ENCODE measurements around the gene MED22.

The MED22 gene

DNA sequence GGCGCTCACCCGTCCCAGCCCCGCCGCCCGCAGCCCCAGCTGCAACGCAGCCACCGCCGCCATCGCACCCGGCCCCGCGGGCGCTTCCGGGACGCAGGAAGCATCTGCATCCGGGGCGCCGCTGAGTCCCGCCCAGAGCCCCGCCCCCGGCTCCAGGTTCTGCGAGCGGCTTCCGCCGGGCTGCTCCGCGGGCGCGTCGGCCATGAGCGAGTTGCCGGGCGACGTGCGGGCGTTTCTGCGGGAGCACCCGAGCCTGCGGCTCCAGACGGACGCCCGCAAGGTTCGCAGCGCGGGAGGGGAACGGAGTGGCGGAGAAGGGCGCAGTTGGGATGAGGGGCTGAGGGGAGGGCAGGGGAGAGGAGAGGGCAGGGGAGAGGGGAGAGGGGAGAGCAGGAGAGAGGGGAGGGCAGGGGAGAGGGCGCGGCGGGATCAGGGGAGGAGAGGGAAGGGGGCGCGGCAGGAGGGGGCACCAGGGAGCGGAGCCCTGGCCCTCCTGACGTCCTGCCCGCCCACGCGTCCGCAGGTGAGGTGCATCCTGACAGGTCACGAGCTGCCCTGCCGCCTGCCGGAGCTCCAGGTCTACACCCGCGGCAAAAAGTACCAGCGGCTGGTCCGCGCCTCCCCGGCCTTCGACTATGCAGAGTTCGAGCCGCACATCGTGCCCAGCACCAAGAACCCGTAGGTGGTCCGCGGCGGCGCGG is 8.6 kb upstream of the MED22 start, which contains the start of the genes SURF1 and SURF2:
TSS of gene SURF1 (minus strand) at position 97 of the 701 bp plus-strand sequence. CDS start at position 63, 34 bp downstream.
TSS of gene SURF2 (plus strand) at position 160 of the 701 bp plus-strand sequence. CDS start at position 203, 43 bp downstream.
- Histone ChIP-seq H3K9me3 (no peaks in the 10 kb centered on the region), H3K4me1 (peaks cover 11% of the 10 kb centered on the region), H3K4me3 (peak within 1 kb of the TSS; percentile 72), H3K36me3 (replicated peaks) (peaks cover 62% of the 10 kb centered on the region), H3K27me3 (ENCODE audit: low read depth) (no peaks in the 10 kb centered on the region)
- in situ Hi-C loops (cut with MboI; ENCODE audit: low sequenced_read_pairs) = no loop called here
- peak; percentile 76 to 94 for DNase-seq (ENCODE audit: low spot score in 2 of 2)

DNA sequence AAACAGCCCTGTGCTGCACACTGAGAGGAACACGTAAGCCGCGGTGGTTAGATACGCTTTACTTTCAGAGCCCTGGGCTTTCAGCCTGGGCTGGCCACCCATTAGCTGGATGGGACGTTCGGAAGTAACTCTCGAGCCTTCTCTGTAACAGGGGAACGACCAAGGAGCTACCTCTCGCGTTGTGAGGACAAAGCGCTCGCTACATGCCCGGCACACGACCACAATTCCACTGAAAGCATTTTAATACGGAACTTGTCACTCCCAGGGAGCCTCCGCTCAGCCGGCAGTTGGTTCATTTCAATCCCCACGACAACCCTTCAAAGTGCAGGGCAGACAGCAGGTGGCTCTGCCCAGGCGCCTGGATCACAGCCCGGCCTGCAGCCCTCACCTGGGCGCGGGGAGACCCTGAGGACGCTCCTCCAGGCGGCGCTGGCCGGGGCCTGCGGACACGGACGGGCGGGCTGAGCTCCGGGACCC is 8.0 kb upstream of the MED22 start:
- peaks cover 11% of the 10 kb centered on the region for H3K4me1 ChIP-seq
- peaks cover 63% of the 10 kb centered on the region for H3K36me3 ChIP-seq (replicated peaks)
- H3K4me3 ChIP-seq = peak overlapping the region; percentile 72
- no peaks in the 10 kb centered on the region for H3K27me3 ChIP-seq (ENCODE audit: low read depth)
- in situ Hi-C loops (cut with MboI; ENCODE audit: low sequenced_read_pairs) = no loop called here
- H3K9me3 ChIP-seq = no peaks in the 10 kb centered on the region
- no peak for DNase-seq (ENCODE audit: low spot score in 2 of 2)

DNA sequence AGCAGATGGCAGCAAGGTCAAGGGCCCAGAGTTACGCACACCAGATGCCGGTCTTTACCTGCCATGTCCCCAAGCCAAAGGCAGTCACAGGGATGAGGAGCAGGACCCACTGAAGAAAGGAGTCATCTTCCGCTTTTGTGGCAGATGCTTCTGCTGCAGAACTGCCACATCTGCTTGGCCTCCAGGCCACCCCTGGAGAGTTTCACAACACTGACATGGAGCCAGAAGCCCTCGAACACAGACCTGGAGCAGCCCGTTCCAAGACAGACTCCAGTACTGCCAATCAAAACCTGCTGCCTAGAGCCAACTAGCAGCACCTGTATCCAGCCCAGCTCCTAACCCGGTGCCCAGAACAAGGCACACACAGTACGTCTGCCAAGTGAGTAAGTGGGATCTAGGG is 6.8 kb upstream of the MED22 start:
- in situ Hi-C loops (cut with MboI; ENCODE audit: low sequenced_read_pairs) = no loop called here
- Histone ChIP-seq H3K27me3 (ENCODE audit: low read depth) (no peaks in the 10 kb centered on the region), H3K4me1 (peaks cover 16% of the 10 kb centered on the region), H3K9me3 (no peaks in the 10 kb centered on the region), H3K4me3 (no peak overlapping the region), H3K36me3 (replicated peaks) (peaks cover 63% of the 10 kb centered on the region)
- no peak for DNase-seq (ENCODE audit: low spot score in 2 of 2)

DNA sequence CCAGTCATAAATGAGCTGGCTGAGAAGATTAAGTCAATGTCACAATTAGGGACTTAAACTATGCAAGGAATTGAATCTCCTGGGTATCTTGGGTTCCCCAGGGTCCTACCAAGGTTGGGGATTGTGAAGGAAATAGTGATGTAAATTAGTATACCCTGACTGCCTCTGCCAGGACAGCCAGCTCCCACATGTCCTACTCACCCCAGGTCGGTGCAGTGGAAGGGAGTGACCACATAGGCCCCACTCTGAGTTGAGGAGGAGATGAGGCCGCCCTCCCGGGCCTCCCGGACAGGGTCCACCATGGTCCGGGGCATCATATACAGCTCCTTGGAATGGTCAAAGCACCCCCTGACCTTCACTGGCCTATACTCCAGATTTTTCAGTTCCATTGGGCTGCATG is 5.6 kb upstream of the MED22 start:
- DNase-seq (ENCODE audit: low spot score in 2 of 2) = no peak
- H3K27me3 ChIP-seq (ENCODE audit: low read depth) = no peaks in the 10 kb centered on the region
- H3K9me3 ChIP-seq = no peaks in the 10 kb centered on the region
- in situ Hi-C loops (cut with MboI; ENCODE audit: low sequenced_read_pairs) = no loop called here
- peaks cover 23% of the 10 kb centered on the region for H3K4me1 ChIP-seq
- H3K36me3 ChIP-seq (replicated peaks) = peaks cover 64% of the 10 kb centered on the region
- no peak overlapping the region for H3K4me3 ChIP-seq

DNA sequence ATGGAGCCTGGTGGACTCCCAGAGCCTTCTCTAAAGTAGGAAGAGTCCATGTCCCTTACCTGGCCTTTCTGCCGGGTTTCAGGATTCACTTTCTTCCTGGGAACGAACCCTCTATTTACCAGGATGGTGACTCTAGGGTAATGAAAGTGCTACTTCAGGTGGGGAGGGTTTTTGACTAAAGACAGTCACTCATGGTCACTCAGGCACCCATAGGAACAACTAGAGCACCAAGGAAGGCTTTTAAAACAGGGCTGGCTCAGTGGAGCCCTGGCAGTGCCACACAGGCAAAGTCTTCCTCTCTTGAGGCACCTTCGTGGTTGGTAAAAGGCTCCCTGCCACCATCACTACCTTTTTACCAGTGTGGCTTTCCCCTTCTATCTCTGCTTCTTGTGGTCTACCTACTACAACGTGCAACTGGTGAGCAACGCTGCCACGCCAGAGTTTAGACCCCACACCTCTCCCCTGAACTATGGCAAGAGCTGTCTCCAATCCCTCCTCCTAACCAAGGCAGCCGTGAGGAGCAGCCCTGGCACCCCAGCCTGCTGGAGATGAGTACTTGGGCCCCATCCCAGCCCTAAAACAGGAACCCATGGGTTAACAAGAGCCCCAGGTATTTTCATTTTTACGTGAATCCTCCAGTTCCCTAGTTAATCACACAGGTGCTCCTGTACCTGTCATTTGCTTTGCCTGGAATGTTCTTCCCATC is 4.9 kb upstream of the MED22 start:
- H3K4me3 ChIP-seq = no peak overlapping the region
- DNase-seq (ENCODE audit: low spot score in 2 of 2) = no peak
- no peaks in the 10 kb centered on the region for H3K9me3 ChIP-seq
- in situ Hi-C loops (cut with MboI; ENCODE audit: low sequenced_read_pairs) = no loop called here
- H3K27me3 ChIP-seq (ENCODE audit: low read depth) = no peaks in the 10 kb centered on the region
- H3K4me1 ChIP-seq = peaks cover 23% of the 10 kb centered on the region
- peaks cover 68% of the 10 kb centered on the region for H3K36me3 ChIP-seq (replicated peaks)

DNA sequence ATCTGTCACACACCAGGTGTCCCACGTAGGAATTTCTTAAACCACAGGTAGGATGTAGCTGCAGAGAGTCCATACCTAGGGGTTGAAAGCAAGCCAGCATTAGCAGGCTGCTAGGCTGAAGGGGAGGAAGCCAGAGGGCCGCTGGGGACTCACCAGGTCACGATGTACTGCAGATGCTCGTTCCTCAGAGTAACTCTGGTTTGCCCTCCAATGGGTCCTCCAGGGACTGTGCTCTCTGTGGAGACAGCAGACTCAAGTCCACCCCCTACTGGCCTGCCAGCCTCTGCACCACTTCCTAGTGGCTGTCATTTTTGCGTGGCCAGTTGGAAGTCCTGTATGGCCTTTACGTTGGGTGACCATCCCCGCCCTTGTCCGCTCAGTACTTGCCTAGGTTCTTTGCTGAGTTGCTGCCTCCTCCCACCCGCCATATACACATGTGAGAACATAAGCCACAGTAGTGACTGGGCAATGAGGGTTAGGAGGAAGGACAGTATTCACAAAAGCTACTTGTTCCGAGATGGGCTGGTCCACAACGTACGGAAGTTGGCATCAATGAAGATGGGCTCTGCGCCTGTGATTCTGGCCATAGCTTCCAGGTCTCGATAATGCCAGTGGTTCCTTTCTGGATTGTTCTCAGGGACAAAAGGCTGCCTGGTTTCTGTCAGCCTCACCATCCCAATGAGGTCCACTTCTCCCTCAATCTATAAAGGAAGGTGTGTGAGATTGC is 4.1 kb upstream of the MED22 start:
- H3K36me3 ChIP-seq (replicated peaks) = peaks cover 63% of the 10 kb centered on the region
- DNase-seq (ENCODE audit: low spot score in 2 of 2) = peak; percentile 40 to 84
- no peaks in the 10 kb centered on the region for H3K9me3 ChIP-seq
- H3K4me3 ChIP-seq = no peak overlapping the region
- H3K4me1 ChIP-seq = peaks cover 18% of the 10 kb centered on the region
- in situ Hi-C loops (cut with MboI; ENCODE audit: low sequenced_read_pairs) = no loop called here
- no peaks in the 10 kb centered on the region for H3K27me3 ChIP-seq (ENCODE audit: low read depth)

DNA sequence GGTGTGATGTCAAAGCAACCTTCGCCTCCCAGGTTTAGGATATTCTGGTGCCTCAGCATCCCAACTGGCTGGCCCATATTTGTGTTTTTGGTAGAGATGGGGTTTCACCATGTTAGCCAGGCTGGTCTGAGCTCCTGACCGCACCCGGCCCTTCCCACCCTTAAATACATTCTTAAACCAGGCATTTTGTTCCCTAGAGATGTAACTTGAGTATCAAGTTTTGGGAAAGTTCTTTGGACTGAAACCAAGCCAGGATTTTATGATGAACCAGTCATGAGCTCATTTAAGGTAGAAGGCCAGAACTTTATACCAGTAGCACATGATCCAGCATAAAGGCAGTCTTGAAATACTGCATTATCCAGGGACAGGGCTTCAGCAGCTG is 3.6 kb upstream of the MED22 start:
- Histone ChIP-seq H3K4me3 (no peak overlapping the region), H3K27me3 (ENCODE audit: low read depth) (no peaks in the 10 kb centered on the region), H3K9me3 (no peaks in the 10 kb centered on the region), H3K4me1 (peaks cover 18% of the 10 kb centered on the region), H3K36me3 (replicated peaks) (peaks cover 63% of the 10 kb centered on the region)
- in situ Hi-C loops (cut with MboI; ENCODE audit: low sequenced_read_pairs) = no loop called here
- DNase-seq (ENCODE audit: low spot score in 2 of 2) = no peak

DNA sequence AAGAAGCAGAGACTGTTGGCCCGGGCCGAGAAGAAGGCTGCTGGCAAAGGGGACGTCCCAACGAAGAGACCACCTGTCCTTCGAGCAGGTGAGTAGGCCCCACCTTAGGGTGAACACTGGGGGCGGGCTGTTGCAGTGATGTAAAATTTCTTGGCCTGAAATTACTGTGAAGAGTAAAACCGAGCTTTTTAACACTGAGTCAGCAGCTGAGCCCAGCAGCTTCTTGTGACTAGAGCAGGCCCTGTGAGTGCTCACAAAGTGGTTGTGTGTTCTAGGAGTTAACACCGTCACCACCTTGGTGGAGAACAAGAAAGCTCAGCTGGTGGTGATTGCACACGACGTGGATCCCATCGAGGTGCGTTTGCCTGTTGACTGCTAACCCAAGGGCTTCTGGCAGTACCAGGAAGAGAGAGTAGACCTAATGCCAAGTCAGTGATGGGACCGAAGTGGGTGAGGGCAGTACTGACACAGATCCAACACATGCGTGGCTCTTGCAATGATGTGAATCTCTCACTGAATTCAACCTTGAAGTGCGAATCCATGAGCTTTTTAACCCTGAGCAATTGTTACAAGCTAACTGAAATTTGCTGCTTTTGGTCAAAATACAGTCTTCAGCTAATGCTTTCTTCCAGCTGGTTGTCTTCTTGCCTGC is 2.2 kb upstream of the MED22 start:
- in situ Hi-C loops (cut with MboI; ENCODE audit: low sequenced_read_pairs) = loop anchor here (10.0 kb wide), 1 partner anchor 135 kb away; no protein-coding TSS in a partner anchor
- peak overlapping the region; percentile 98; the same call in 1 of the 2 replicates for H3K4me3 ChIP-seq
- no peaks in the 10 kb centered on the region for H3K27me3 ChIP-seq (ENCODE audit: low read depth)
- H3K9me3 ChIP-seq = no peaks in the 10 kb centered on the region
- peaks cover 74% of the 10 kb centered on the region for H3K36me3 ChIP-seq (replicated peaks)
- peaks cover 14% of the 10 kb centered on the region for H3K4me1 ChIP-seq
- no peak for DNase-seq (ENCODE audit: low spot score in 2 of 2)

DNA sequence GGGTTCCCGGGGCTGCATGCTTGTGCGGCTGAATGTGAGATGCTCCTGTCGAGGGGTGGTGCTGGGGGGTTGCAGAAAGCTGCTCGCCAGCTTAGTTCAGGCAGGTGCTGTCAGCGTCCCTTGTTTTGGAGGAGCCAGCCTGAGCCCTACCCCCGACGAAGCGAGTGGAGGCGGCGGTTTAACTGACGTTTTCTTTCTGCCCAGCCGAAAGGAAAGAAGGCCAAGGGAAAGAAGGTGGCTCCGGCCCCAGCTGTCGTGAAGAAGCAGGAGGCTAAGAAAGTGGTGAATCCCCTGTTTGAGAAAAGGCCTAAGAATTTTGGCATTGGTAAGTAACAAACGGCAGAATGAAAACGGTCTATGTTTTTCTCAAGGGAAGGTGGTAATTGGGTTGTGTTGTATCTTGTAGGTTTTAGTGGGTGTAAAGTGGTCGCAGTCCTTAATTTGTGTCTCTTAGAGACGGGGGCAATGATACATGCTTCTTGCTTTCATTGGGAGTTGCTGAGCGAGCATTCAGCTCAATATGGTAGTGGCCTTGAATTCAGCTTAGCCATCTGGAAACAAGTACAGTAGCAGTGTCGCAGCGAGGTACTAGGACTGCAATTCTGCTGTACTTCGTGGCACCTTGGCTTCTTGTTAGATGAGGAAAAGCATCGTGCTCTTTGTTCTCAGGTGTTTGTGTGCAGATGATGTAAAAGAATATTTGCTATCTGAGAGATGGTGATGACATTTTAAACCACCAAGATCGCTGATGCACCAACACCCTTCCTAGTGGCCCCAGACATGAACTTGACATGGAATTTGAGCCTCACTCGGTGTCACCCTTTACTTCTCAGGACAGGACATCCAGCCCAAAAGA is 1.0 kb upstream of the MED22 start:
- no peaks in the 10 kb centered on the region for H3K9me3 ChIP-seq
- H3K4me1 ChIP-seq = peaks cover 12% of the 10 kb centered on the region
- in situ Hi-C loops (cut with MboI; ENCODE audit: low sequenced_read_pairs) = loop anchor here (10.0 kb wide), 1 partner anchor 136 kb away; no protein-coding TSS in a partner anchor
- no peak for DNase-seq (ENCODE audit: low spot score in 2 of 2)
- peaks cover 77% of the 10 kb centered on the region for H3K36me3 ChIP-seq (replicated peaks)
- peak overlapping the region; percentile 98 for H3K4me3 ChIP-seq
- no peaks in the 10 kb centered on the region for H3K27me3 ChIP-seq (ENCODE audit: low read depth)

DNA sequence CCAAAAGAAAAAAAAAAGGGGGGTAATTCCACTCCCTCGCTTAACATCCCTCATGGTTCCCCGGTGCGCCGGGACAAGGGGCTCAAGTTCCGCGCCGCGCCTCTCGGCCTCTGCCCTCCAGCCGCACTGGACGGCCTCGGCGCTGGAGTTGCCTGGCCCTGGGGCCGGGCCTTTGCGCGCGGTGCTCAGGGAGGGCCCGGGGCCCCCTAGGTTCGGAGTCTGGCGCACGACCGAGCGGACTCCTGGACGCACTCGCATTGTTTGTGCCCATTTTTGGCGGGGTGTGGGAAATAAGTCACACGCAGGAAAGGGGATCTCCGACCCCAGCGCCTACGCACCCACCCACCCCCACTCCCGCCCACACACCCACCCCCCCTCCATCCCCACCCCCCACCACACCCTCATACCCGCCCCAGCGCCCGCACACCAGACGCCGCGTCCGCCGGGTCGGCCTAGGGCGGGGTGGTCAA is 381 bp downstream of the MED22 start:
- Histone ChIP-seq H3K9me3 (no peaks in the 10 kb centered on the region), H3K27me3 (ENCODE audit: low read depth) (no peaks in the 10 kb centered on the region), H3K36me3 (replicated peaks) (peaks cover 78% of the 10 kb centered on the region), H3K4me1 (peaks cover 12% of the 10 kb centered on the region), H3K4me3 (peak overlapping the region; percentile 98)
- DNase-seq (ENCODE audit: low spot score in 2 of 2) = peak in 1 of 2 experiments; percentile 50
- in situ Hi-C loops (cut with MboI; ENCODE audit: low sequenced_read_pairs) = loop anchor here (10.0 kb wide), 1 partner anchor 137 kb away; no protein-coding TSS in a partner anchor

DNA sequence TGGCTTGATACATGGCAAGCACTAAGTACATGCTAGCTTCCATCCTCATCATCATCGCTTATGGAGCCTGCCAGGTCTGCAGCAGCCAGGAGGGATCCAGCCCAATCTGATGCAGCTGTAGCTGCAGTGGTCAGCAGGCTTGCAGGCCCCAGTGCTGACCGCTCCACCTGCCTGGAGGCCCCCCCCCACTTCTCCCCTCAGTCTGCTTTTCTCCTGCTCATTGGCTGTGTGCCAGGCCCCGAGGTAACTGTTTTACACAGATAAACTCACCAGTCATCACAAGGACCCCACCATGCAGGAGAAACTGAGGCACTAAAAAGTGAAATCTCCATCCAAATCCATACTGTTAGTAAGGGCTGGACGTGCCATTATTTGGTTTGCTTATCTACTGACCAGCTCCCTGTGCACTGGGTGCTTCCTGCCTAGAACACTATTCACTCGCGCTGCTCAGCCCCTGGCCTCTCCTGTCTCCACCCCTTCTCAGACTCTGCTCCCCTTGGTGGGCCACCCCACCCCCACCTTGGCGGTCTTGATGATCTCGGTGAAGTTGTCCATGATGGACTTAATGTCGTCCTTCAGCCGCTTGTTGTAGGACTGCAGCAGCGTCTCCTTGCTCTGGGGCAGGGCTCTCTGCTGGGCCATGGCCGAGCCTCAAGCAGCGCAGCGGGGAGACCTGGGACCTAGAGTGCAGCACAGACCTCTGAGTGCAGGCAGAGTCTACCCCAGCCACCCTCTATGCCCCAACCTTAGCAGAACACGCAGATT is 1.7 kb downstream of the MED22 start:
- peak overlapping the region; percentile 98 for H3K4me3 ChIP-seq
- peaks cover 78% of the 10 kb centered on the region for H3K36me3 ChIP-seq (replicated peaks)
- H3K27me3 ChIP-seq (ENCODE audit: low read depth) = no peaks in the 10 kb centered on the region
- H3K9me3 ChIP-seq = no peaks in the 10 kb centered on the region
- peaks cover 12% of the 10 kb centered on the region for H3K4me1 ChIP-seq
- in situ Hi-C loops (cut with MboI; ENCODE audit: low sequenced_read_pairs) = loop anchor here (10.0 kb wide), 1 partner anchor 139 kb away; no protein-coding TSS in a partner anchor
- DNase-seq (ENCODE audit: low spot score in 2 of 2) = no peak

DNA sequence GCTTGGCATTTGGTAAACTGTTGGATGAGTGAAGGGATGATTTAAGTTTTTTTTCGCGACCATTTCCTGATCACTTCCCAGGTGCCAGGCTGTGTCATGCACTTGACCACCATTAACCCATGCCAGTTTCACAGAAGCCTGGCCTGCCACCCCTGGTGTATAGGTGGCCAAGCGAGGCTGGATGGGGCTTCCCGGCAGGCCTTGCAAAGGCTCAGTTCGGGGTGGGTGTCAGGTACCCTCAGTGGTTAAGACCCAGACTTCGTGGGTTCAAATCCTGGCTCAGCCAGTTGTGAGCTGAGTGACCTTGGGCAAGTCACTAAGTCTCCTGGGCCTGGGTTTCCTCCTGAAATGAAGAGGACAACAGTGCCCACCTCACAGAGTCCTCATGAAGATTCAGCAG is 2.3 kb downstream of the MED22 start:
- H3K36me3 ChIP-seq (replicated peaks) = peaks cover 78% of the 10 kb centered on the region
- no peaks in the 10 kb centered on the region for H3K27me3 ChIP-seq (ENCODE audit: low read depth)
- in situ Hi-C loops (cut with MboI; ENCODE audit: low sequenced_read_pairs) = loop anchor here (10.0 kb wide), 1 partner anchor 139 kb away; no protein-coding TSS in a partner anchor
- DNase-seq (ENCODE audit: low spot score in 2 of 2) = no peak
- H3K9me3 ChIP-seq = no peaks in the 10 kb centered on the region
- H3K4me1 ChIP-seq = peaks cover 12% of the 10 kb centered on the region
- no peak overlapping the region for H3K4me3 ChIP-seq

All from HAP-1 (cell line).